ENCODE results near the gene PDGFD.
"Not testable (repeated sequence)": the region's sequence is repeated elsewhere in the genome, so short reads cannot be mapped to it uniquely, and the experiment has no call there.

The PDGFD gene

DNA sequence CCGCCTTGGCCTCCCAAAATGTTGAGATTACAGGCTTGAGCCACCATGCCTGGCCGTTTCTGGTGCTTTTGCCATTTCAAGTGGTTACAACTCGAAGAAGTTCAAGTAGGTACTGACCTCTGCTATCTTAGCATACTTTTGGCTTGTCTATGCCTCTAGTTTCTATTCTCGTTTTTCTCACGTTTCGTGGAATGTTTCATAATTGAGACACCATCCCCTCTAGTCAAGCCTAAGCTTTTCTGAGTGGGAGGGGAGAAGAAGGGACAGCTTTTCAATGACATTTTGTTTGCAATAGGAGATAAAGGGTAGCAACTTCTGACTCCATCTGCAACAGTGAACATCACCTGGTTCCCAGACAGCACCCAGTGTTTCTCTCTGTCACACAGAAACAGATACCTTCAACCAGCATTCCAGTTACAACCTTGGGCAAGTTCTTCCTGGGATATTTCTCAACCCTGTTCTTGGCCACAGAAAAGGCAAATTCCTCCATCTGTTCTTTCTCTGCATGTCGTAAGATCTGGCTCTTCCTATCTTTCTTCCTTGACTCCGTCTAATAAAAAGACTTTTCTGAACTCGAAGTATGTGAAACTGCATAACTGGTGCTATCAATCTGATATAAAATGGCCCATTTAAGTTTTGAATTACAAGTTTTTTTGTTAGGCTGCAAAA lies 102.0 kb downstream of the PDGFD start:
- DNase-seq (ENCODE audit: insufficient read length), result no peak
- FAIRE-seq, result no peak
- TF ChIP-seq POLR2AphosphoS5 (IDR thresholded peaks at IDR 0.05; ENCODE audit: low read depth, low read length) (no peak), TAF1 (IDR thresholded peaks at IDR 0.05; ENCODE audit: borderline replicate concordance, low read depth, low read length) (no peak), POLR2A (IDR thresholded peaks at IDR 0.05; ENCODE audit: low read depth, low read length) (no peak)

DNA sequence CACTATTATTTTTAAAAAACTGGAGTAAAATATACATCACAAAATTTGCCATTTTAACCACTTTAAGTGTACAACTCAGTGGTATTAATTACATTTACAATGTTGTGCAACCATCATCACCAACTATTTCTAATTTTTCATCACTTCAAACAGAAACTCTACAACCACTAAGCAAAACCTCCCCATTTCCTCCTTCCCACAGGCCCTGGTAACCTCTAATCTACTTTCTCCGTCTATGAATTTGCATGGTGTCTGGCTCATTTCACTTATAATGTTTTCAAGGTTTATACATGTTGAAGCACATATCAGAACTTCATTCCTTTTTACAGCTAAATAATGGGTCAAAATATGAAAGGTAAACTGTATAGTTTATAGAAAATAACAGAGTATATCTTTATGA lies 103.1 kb downstream of the PDGFD start:
- DNase-seq (ENCODE audit: insufficient read length), result no peak

DNA sequence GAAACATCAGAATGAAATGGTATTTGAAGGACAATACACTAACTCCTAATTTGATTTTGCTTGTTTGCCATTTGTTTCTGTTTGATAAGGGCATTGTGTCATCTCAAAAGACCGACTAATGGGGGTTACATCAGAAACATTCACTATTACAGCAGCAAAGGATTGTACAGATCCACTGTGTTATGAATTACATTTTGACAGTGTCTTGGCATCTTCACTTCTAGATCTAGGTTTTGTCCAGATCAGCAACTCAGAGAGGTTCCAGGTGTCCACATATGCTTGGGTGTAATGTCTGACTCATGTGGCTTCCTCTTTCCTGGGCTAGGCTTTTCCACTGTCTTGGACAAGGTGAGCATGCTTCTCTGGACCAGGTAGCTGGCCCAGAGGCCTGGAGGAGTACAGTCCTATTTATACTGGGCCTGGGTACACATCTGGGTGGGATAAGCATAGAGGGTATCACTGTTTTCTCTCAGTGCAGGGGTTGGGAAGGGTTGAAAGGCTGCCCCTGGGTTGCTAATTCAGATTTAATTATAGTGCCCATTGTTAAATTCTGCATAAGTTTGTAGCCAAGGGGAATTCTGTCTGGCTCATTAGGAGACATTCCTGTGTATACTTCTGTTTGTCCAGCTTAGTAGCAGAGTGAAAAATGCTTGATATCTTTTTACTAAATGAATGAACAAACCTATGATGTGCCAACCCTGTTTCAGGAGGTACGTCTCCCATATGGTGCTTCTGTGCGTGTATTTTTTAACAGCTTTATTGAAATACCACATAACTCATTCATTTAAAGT lies 103.7 kb downstream of the PDGFD start:
- DNase-seq (ENCODE audit: insufficient read length), result no peak
- TF ChIP-seq POLR2A (IDR thresholded peaks at IDR 0.05; ENCODE audit: low read depth, low read length) (no peak), TAF1 (IDR thresholded peaks at IDR 0.05; ENCODE audit: borderline replicate concordance, low read depth, low read length) (no peak), POLR2AphosphoS5 (IDR thresholded peaks at IDR 0.05; ENCODE audit: low read depth, low read length) (no peak)
- FAIRE-seq, result no peak

More for the DNA sequence above, 103.1 kb downstream of the PDGFD start:
- TF ChIP-seq POLR2AphosphoS5 (IDR thresholded peaks at IDR 0.05; ENCODE audit: low read depth, low read length), result no peak
- no peak for TF ChIP-seq TAF1 (IDR thresholded peaks at IDR 0.05; ENCODE audit: borderline replicate concordance, low read depth, low read length)
- no peak for TF ChIP-seq POLR2A (IDR thresholded peaks at IDR 0.05; ENCODE audit: low read depth, low read length)
- peak; percentile 17 for FAIRE-seq

DNA sequence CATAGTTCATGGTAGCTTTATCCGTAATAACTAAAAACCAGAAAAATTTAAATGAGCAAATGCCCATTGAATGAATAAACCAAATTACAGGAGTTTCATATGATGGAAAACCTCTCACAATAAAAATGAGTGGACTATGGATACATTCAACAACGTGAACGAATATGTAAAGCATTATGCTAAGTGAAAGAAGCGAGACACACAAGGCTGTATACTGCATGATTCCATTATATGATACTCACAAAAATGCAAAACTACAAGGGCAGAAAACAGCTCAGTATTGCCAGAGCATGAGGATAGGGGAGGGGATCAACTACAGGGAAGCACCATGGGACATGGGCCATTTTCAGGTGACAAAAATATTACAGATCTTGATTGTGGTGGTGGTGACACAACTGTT lies 105.3 kb downstream of the PDGFD start:
- no peak for DNase-seq (ENCODE audit: insufficient read length)
- TF ChIP-seq POLR2A (IDR thresholded peaks at IDR 0.05; ENCODE audit: low read depth, low read length), result no peak
- TF ChIP-seq POLR2AphosphoS5 (IDR thresholded peaks at IDR 0.05; ENCODE audit: low read depth, low read length), result no peak
- TF ChIP-seq TAF1 (IDR thresholded peaks at IDR 0.05; ENCODE audit: borderline replicate concordance, low read depth, low read length), result no peak
- FAIRE-seq, result peak; percentile 46

DNA sequence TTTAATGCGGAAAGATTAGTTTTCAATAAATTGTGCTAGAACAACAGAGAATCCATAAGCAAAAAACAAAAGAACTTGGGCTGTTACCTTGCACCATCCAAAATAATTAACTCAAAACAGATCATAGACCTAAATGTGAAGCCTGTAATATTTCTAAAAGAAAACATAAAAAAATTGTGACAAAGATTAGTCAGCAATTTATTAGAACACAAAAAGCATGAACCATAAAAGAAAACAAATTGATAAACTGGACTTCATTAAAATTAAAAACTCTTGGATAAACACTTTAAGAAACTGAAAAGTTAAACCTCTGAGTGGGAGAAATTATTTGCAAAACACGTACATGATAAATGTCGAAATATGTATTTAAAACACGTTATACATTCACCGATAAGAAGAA lies 106.0 kb downstream of the PDGFD start:
- no peak for FAIRE-seq
- DNase-seq (ENCODE audit: insufficient read length), result no peak
- TF ChIP-seq POLR2A (IDR thresholded peaks at IDR 0.05; ENCODE audit: low read depth, low read length), result no peak
- TF ChIP-seq TAF1 (IDR thresholded peaks at IDR 0.05; ENCODE audit: borderline replicate concordance, low read depth, low read length), result no peak
- TF ChIP-seq POLR2AphosphoS5 (IDR thresholded peaks at IDR 0.05; ENCODE audit: low read depth, low read length), result no peak

DNA sequence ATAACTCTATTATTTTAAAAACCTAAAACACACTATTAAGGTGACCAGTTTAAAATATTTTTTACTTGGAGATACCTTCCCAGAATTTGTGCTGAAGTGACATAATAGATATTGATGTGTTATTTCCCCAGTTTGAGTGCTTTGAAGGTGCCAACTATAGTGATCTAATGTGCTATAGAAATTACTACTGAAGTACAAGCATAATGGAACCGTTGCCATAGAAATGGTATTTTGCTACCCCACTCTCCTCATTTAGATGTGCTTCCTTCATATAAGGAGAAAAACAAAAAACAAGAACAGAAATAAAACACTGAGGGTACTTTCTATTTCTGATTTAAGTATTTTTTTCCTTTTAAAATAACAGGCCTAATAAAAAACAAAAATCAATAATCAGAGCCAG lies 108.4 kb downstream of the PDGFD start:
- no peak for DNase-seq (ENCODE audit: insufficient read length)
- TF ChIP-seq TAF1 (IDR thresholded peaks at IDR 0.05; ENCODE audit: borderline replicate concordance, low read depth, low read length) (no peak), POLR2AphosphoS5 (IDR thresholded peaks at IDR 0.05; ENCODE audit: low read depth, low read length) (no peak), POLR2A (IDR thresholded peaks at IDR 0.05; ENCODE audit: low read depth, low read length) (no peak)
- FAIRE-seq, result no peak

DNA sequence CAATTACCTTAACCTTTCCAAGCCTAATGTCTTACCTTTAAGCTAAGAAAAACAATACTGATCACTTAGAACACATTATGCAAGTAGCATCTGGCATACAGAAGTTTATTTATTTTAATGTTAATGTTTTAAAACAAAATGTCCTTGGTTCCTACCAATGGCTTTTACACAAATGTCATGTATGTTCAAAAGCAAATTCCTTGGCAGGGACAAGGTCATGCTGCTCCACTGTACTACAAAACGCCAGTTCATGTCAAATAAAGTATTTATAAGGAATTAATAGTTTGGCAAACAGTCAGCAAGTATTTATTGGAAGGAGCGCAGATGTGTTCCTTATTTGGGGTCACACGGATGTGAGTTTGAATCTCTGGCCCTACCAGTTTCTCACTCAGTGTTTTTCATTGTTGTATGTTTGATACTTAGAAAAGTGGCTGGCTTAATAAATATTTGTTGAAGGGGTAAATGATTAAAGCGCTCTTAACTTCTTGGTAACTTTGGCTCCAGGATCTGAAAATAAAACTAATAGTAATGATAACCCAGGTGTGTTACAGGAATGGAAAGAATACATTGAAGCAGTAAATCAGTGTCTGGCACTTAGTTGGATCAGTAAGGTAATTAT lies 108.9 kb downstream of the PDGFD start:
- no peak for DNase-seq (ENCODE audit: insufficient read length)
- TF ChIP-seq POLR2A (IDR thresholded peaks at IDR 0.05; ENCODE audit: low read depth, low read length) (no peak), TAF1 (IDR thresholded peaks at IDR 0.05; ENCODE audit: borderline replicate concordance, low read depth, low read length) (no peak), POLR2AphosphoS5 (IDR thresholded peaks at IDR 0.05; ENCODE audit: low read depth, low read length) (no peak)
- no peak for FAIRE-seq

DNA sequence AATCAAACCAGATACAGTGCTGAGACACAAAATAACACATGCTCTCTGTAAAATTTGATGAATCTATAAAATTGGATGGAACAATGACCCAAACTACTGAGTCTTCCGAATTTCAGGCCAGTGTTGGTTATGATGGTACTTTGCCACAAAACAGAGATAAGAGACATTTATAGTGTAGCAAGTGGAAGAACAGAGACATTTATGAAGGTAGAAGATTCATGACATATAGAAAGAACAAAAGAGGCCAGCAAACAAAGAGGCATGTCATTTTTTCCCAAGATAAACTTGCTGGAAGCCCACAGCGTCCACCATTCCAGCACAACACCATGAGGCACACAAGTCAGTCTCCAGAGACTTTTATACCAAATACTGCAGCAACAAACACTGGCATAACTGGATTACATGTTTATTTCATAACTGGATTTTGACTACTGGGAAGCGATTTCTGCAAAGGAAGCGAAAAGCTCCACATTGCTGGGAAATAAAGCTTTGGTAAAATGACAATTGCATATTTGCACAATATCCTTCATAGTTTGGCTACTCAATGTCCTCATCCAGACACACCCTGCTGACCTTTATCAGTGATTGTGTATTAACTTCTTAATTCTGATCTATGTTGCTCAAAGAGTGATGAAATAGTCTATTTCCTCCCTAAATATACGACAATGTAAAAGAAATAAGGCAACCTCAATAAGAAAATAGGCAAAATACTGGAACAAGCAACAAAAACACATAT lies 110.0 kb downstream of the PDGFD start:
- FAIRE-seq (no peak), DNase-seq (ENCODE audit: insufficient read length) (no peak)
- TF ChIP-seq TAF1 (IDR thresholded peaks at IDR 0.05; ENCODE audit: borderline replicate concordance, low read depth, low read length) (no peak), POLR2AphosphoS5 (IDR thresholded peaks at IDR 0.05; ENCODE audit: low read depth, low read length) (no peak), POLR2A (IDR thresholded peaks at IDR 0.05; ENCODE audit: low read depth, low read length) (no peak)

DNA sequence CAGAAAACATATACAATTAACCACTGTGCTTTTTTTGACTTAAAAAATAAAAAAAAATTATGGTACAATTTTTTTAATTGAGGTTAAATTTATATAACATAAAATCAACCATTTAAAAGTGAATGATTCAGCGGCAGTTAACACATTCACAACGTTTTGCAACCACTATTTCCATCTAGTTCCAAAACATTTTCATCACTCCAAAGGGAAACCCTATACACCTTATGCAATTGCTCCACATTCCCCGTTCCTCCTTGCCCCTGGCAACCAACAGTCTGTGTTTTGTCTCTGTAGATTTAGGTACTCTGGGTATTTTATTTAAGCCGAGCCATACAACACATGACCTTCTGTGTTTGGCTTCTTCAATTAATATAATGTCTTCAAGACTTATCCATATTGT lies 112.2 kb downstream of the PDGFD start:
- no peak for DNase-seq (ENCODE audit: insufficient read length)
- TF ChIP-seq POLR2AphosphoS5 (IDR thresholded peaks at IDR 0.05; ENCODE audit: low read depth, low read length) (no peak), POLR2A (IDR thresholded peaks at IDR 0.05; ENCODE audit: low read depth, low read length) (no peak), TAF1 (IDR thresholded peaks at IDR 0.05; ENCODE audit: borderline replicate concordance, low read depth, low read length) (no peak)
- no peak for FAIRE-seq

DNA sequence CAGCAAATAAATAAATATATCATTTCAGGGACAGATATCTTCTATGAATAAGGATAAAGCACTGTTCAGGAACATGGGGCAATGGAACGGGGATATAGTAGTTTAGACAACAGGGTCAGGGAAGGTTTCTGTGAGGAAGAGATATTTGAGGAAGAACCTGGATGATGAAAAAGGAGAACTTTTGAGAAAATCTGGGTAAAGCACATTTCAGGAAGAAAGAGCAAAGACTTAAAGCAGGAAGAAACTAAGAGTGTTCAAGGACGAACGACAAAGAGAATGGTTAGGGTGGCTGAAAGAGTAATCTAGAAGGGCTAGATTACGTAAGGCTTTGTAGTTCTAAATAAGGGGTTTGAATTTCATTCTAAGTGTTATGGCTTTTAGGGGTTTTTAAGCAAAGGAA lies 114.8 kb downstream of the PDGFD start:
- DNase-seq (ENCODE audit: insufficient read length), result no peak
- no peak for TF ChIP-seq POLR2A (IDR thresholded peaks at IDR 0.05; ENCODE audit: low read depth, low read length)
- no peak for TF ChIP-seq TAF1 (IDR thresholded peaks at IDR 0.05; ENCODE audit: borderline replicate concordance, low read depth, low read length)
- TF ChIP-seq POLR2AphosphoS5 (IDR thresholded peaks at IDR 0.05; ENCODE audit: low read depth, low read length), result no peak
- no peak for FAIRE-seq

DNA sequence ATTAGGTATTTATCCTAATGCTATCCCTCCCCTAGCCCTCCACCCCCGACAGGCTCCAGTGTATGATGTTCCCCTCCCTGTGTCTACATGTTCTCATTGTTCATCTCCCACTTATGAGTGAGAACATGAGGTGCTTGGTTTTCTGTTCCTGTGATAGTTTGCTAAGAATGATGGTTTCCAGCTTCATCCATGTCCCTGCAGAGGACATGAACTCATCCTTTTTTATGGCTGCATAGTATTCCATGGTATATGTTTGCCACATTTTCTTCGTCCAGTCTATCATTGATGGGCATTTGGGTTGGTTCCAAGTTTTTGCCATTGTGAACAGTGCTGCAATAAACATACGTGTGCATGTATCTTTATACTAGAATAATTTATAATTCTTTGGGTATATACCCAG lies 117.1 kb downstream of the PDGFD start:
- not testable (repeated sequence) for FAIRE-seq; DNase-seq (ENCODE audit: insufficient read length)

Data from GM12892 (cell line).